ENCODE measurements around the gene OSBP2.

- TF ChIP-seq, protein P1, sequence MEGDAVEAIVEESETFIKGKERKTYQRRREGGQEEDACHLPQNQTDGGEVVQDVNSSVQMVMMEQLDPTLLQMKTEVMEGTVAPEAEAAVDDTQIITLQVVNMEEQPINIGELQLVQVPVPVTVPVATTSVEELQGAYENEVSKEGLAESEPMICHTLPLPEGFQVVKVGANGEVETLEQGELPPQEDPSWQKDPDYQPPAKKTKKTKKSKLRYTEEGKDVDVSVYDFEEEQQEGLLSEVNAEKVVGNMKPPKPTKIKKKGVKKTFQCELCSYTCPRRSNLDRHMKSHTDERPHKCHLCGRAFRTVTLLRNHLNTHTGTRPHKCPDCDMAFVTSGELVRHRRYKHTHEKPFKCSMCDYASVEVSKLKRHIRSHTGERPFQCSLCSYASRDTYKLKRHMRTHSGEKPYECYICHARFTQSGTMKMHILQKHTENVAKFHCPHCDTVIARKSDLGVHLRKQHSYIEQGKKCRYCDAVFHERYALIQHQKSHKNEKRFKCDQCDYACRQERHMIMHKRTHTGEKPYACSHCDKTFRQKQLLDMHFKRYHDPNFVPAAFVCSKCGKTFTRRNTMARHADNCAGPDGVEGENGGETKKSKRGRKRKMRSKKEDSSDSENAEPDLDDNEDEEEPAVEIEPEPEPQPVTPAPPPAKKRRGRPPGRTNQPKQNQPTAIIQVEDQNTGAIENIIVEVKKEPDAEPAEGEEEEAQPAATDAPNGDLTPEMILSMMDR (IDR thresholded peaks at IDR 0.05) = no peak
- no peak for TF ChIP-seq POLR2A (IDR thresholded peaks at IDR 0.05)
These were observed 83.6 kb downstream of the OSBP2 start for GRCh38 chr22:30778261-30778660.
